ENCODE results near the gene TNS3. TPM values are rescaled to one million over a fixed set of nuclear protein-coding genes. Genes with fewer than 3 reads are reported as not detected.

The TNS3 gene
- total and polyA plus RNA-seq, 2 of the 13 experiments (the other 11 are each of a cell fraction or from before 2014, with no cell fraction given) = 52.9 to 55.7 TPM

DNA sequence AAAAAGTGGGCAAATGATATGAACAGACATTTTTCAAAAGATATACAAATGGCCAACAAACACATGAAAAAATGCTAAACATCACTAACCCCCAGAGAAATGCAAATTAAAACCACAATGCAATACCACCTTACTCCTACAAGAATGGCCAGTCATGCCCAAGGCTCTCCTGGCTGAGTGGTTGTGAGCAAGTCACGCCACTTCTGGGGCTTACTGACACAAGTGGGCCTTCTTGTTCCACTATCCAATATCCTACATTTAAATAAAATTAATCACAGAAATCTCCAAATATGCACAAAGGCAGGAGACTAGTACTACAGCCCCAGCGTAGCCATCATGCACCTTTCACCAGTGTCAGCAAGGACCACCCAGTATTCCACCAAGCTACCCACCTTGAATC lies 181.9 kb downstream of the TNS3 start (continued):
- TF ChIP-seq, protein P1, sequence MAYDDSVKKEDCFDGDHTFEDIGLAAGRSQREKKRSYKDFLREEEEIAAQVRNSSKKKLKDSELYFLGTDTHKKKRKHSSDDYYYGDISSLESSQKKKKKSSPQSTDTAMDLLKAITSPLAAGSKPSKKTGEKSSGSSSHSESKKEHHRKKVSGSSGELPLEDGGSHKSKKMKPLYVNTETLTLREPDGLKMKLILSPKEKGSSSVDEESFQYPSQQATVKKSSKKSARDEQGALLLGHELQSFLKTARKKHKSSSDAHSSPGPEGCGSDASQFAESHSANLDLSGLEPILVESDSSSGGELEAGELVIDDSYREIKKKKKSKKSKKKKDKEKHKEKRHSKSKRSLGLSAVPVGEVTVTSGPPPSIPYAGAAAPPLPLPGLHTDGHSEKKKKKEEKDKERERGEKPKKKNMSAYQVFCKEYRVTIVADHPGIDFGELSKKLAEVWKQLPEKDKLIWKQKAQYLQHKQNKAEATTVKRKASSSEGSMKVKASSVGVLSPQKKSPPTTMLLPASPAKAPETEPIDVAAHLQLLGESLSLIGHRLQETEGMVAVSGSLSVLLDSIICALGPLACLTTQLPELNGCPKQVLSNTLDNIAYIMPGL (CRISPR knock-in tag; IDR thresholded peaks at IDR 0.05; ENCODE audit: borderline replicate concordance in 1 of 2, low read depth in 1 of 2) = no peak
- TF ChIP-seq SRSF1 (optimal IDR thresholded peaks at IDR 0.05; ENCODE audit: low read depth, low read length) (no peak), ZNF766 (CRISPR knock-in tag; IDR thresholded peaks at IDR 0.05; ENCODE audit: borderline replicate concordance) (no peak), SIX1 (CRISPR knock-in tag; IDR thresholded peaks at IDR 0.05; ENCODE audit: borderline replicate concordance) (no peak)
- TF ChIP-seq, protein P2, sequence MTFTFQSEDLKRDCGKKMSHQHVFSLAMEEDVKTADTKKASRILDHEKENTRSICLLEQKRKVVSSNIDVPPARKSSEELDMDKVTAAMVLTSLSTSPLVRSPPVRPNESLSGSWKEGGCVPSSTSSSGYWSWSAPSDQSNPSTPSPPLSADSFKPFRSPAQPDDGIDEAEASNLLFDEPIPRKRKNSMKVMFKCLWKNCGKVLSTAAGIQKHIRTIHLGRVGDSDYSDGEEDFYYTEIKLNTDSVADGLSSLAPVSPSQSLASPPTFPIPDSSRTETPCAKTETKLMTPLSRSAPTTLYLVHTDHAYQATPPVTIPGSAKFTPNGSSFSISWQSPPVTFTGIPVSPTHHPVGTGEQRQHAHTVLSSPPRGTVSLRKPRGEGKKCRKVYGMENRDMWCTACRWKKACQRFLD (CRISPR knock-in tag; IDR thresholded peaks at IDR 0.05; ENCODE audit: borderline replicate concordance) = no peak
- TF ChIP-seq, protein P3, sequence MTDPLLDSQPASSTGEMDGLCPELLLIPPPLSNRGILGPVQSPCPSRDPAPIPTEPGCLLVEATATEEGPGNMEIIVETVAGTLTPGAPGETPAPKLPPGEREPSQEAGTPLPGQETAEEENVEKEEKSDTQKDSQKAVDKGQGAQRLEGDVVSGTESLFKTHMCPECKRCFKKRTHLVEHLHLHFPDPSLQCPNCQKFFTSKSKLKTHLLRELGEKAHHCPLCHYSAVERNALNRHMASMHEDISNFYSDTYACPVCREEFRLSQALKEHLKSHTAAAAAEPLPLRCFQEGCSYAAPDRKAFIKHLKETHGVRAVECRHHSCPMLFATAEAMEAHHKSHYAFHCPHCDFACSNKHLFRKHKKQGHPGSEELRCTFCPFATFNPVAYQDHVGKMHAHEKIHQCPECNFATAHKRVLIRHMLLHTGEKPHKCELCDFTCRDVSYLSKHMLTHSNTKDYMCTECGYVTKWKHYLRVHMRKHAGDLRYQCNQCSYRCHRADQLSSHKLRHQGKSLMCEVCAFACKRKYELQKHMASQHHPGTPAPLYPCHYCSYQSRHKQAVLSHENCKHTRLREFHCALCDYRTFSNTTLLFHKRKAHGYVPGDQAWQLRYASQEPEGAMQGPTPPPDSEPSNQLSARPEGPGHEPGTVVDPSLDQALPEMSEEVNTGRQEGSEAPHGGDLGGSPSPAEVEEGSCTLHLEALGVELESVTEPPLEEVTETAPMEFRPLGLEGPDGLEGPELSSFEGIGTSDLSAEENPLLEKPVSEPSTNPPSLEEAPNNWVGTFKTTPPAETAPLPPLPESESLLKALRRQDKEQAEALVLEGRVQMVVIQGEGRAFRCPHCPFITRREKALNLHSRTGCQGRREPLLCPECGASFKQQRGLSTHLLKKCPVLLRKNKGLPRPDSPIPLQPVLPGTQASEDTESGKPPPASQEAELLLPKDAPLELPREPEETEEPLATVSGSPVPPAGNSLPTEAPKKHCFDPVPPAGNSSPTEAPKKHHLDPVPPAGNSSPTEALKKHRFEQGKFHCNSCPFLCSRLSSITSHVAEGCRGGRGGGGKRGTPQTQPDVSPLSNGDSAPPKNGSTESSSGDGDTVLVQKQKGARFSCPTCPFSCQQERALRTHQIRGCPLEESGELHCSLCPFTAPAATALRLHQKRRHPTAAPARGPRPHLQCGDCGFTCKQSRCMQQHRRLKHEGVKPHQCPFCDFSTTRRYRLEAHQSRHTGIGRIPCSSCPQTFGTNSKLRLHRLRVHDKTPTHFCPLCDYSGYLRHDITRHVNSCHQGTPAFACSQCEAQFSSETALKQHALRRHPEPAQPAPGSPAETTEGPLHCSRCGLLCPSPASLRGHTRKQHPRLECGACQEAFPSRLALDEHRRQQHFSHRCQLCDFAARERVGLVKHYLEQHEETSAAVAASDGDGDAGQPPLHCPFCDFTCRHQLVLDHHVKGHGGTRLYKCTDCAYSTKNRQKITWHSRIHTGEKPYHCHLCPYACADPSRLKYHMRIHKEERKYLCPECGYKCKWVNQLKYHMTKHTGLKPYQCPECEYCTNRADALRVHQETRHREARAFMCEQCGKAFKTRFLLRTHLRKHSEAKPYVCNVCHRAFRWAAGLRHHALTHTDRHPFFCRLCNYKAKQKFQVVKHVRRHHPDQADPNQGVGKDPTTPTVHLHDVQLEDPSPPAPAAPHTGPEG (CRISPR knock-in tag; IDR thresholded peaks at IDR 0.05) = no peak

All from HepG2 (cell line).